Astrocyte (in vitro differentiated cells and primary cell): ENCODE results near the gene C1QTNF12.

Experiments used
- EZH2 ChIP-seq: IDR thresholded peaks from 2 replicates; pipeline ENCODE4 v1.6.1; 2012; ENCODE audit warnings: mild to moderate bottlenecking, low read length, inconsistent platforms; ENCODE audit not compliant: insufficient read depth
- TF ChIP-seq, protein P1 (sequence below): IDR thresholded peaks from 2 replicates; pipeline ENCODE4 v1.5.1; 2011; ENCODE audit warnings: low read depth, mild to moderate bottlenecking, inconsistent platforms, low read length, moderate library complexity; ENCODE audit not compliant: insufficient read depth

DNA sequence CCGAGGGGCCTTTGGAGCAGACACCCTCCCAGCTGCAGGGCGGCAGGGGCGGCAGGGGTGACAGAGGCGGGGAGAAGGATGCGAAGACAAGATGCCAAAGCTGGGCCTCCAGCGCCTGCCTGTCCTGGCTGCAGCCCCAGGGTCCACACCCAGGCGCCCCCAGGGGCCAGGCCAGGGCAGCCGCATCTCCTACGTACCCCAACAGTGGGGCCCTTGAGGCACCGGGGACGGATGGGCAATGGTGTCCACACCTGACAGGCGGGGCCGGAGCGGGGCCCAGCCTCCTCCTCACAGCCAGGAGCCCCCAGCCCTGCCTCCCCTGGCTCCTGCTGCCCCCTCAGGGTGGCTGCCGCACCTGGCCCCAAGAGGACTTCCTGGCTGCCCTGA, 7.3 kb downstream of the C1QTNF12 start:
- TF ChIP-seq, protein P1, sequence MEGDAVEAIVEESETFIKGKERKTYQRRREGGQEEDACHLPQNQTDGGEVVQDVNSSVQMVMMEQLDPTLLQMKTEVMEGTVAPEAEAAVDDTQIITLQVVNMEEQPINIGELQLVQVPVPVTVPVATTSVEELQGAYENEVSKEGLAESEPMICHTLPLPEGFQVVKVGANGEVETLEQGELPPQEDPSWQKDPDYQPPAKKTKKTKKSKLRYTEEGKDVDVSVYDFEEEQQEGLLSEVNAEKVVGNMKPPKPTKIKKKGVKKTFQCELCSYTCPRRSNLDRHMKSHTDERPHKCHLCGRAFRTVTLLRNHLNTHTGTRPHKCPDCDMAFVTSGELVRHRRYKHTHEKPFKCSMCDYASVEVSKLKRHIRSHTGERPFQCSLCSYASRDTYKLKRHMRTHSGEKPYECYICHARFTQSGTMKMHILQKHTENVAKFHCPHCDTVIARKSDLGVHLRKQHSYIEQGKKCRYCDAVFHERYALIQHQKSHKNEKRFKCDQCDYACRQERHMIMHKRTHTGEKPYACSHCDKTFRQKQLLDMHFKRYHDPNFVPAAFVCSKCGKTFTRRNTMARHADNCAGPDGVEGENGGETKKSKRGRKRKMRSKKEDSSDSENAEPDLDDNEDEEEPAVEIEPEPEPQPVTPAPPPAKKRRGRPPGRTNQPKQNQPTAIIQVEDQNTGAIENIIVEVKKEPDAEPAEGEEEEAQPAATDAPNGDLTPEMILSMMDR, result no peak
- TF ChIP-seq EZH2, result no peak
